ENCODE measurements around the gene ECT2. TPM values are rescaled to one million over a fixed set of nuclear protein-coding genes. Genes with fewer than 3 reads are reported as not detected.
A peak's percentile ranks its signal among the peaks of the same experiment; 100 is the strongest.

The ECT2 gene
- total RNA-seq, 2 donors from 2014 or later, result 10.3 to 12.1 TPM

- WGBS, result 87% methylated on average over 1 of the region's 1 CpG
- no peaks in the 10 kb centered on the region for H3K36me3 ChIP-seq
- no peak overlapping the region for H3K4me3 ChIP-seq
- TF ChIP-seq POLR2A (IDR thresholded peaks at IDR 0.05) (no peak), POLR2AphosphoS5 (IDR thresholded peaks at IDR 0.05) (no peak), CTCF (IDR thresholded peaks at IDR 0.05) (no peak)
- no peak overlapping the region for H3K27ac ChIP-seq
- no peak for DNase-seq (ENCODE audit: low spot score)
- no peaks in the 10 kb centered on the region for H3K27me3 ChIP-seq (replicated peaks; ENCODE audit: insufficient read depth)
- intact Hi-C loops (cut with DNase I), result no loop called here
- no peaks in the 10 kb centered on the region for H3K9me3 ChIP-seq
- no peaks in the 10 kb centered on the region for H3K4me1 ChIP-seq (replicated peaks)
These were observed 102.5 kb downstream of the ECT2 start for GRCh38 chr3:172853005-172853404.

DNA sequence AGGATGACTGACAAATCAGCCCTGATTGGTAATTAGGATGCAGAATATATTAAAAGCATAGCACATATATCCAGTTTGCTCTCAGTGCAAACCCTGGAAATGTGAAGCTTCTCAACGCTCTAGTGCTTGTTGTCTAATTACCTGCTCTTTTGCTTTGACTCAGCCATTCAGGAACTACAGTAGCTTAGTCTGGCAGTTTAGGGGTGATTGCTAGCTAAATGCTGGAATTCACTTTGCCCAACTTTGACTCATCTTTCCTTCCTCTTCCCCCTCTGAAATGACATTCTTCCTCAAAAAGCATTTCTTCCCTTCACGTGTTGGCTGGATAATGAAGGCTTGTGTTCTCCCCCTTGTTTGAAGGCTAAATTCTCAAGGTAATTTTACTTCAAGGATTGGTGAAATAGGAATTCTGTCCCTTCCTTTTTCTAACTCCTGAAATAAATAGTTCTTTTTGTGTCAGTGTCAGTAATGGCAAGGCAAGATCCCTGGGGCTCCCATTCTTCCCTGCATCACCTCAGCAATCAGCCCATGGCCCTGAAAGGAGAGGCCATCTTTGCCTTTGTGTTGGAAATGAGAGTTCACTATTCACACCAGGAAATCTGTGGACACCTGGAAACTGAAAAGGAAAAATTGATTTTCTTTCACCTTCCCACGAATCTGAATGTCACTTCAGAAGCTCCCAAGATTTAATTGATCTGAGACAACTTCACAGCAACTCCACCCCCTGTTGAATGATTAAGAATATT is 103.6 kb downstream of the ECT2 start:
- Histone ChIP-seq H3K4me3 (no peak overlapping the region), H3K9me3 (no peaks in the 10 kb centered on the region), H3K4me1 (replicated peaks) (no peaks in the 10 kb centered on the region), H3K27ac (no peak overlapping the region), H3K27me3 (replicated peaks; ENCODE audit: insufficient read depth) (no peaks in the 10 kb centered on the region), H3K36me3 (no peaks in the 10 kb centered on the region)
- no peak for DNase-seq (ENCODE audit: low spot score)
- intact Hi-C loops (cut with DNase I), result no loop called here
- 52% methylated on average over 3 of the region's 3 CpGs for WGBS
- TF ChIP-seq POLR2AphosphoS5 (IDR thresholded peaks at IDR 0.05) (no peak), CTCF (IDR thresholded peaks at IDR 0.05) (no peak), POLR2A (IDR thresholded peaks at IDR 0.05) (no peak)

DNA sequence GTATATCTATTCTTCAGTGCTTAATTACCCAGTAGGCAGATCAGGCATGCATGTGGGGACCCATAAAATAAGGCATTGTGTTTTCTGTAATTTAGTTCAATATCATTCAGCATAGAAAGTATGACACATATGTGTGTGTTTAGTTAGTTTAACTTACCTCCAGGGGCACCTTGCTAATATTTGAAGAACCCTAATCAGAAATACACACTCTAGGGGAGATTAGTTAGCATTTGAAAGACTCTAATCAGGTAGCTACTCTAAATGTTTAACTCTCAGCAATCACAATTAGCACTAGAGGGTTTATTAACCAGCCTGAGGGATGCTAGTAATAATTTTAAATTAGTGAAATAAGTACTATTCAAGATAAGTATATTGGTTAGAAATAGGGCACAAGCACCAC is 104.5 kb downstream of the ECT2 start:
- Histone ChIP-seq H3K4me1 (replicated peaks) (no peaks in the 10 kb centered on the region), H3K27ac (no peak overlapping the region), H3K27me3 (replicated peaks; ENCODE audit: insufficient read depth) (no peaks in the 10 kb centered on the region), H3K9me3 (no peaks in the 10 kb centered on the region), H3K4me3 (no peak overlapping the region), H3K36me3 (no peaks in the 10 kb centered on the region)
- DNase-seq (ENCODE audit: low spot score), result no peak
- intact Hi-C loops (cut with DNase I), result no loop called here
- TF ChIP-seq CTCF (IDR thresholded peaks at IDR 0.05) (no peak), POLR2AphosphoS5 (IDR thresholded peaks at IDR 0.05) (no peak), POLR2A (IDR thresholded peaks at IDR 0.05) (no peak)

DNA sequence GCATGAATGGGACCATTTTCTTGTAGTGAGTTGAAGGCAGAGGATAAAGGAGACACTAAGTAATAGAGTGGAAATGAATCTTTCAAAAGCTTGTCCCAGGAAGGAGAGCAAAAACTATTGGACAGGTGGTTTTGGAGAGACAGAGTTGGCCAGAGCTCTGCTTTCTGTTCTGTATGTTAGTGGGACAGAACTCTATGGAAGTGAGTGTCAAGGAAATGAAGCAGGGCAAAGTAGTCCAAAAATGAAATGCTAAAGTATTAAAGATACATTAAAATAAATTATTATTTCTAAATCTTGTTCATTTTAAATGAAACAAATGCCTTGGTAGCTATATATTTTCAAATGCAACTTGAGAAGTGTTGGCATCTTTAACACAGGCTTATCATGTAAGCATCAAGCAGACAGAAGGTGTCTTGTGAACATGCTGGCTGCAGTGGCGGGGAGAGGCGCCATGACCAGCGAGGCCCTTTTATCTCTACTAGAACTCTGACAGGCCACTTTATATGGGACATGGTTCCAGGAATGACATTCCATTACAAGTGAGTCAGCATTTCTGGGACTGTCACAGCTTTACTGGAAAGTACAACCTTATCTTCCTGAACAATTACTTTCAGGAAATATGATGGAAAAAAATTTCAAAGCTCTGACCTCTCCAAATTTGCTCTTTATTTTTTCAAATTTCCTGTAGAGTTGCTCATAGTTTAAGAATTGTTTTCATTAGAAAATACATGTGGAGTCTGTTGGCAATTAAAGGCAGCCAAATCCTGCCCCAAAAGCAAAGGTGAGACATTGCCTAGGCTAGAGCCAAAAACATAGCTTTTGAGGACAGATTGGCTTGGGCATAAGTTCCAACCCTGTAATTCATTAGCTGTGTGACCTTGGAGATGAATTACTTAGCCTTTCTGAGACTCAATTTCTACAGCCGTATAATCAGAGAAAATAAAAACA is 106.5 kb downstream of the ECT2 start:
- no peak for TF ChIP-seq POLR2A (IDR thresholded peaks at IDR 0.05)
- TF ChIP-seq POLR2AphosphoS5 (IDR thresholded peaks at IDR 0.05), result peak; percentile 44
- TF ChIP-seq CTCF (IDR thresholded peaks at IDR 0.05), result no peak
- intact Hi-C loops (cut with DNase I), result no loop called here
- Histone ChIP-seq H3K27ac (no peak overlapping the region), H3K4me1 (replicated peaks) (no peaks in the 10 kb centered on the region), H3K9me3 (no peaks in the 10 kb centered on the region), H3K4me3 (no peak overlapping the region), H3K36me3 (no peaks in the 10 kb centered on the region), H3K27me3 (replicated peaks; ENCODE audit: insufficient read depth) (no peaks in the 10 kb centered on the region)
- no peak for DNase-seq (ENCODE audit: low spot score)
- 41% methylated on average over 4 of the region's 4 CpGs for WGBS
